Progenitor cell of endocrine pancreas (in vitro differentiated cells): ENCODE measurements around the gene HCN3. TPM values are rescaled to one million over a fixed set of nuclear protein-coding genes. Genes with fewer than 3 reads are reported as not detected.

ENCODE experiments used
- DNase-seq: peaks from one replicate; pipeline ENCODE4 v3.0.0; 2021; ENCODE audit warnings: low spot score; ENCODE audit not compliant: unreplicated experiment
- H3K27ac Mint-ChIP-seq: 2 replicates; pipeline ENCODE4 v1.8.0; 2021; ENCODE audit warnings: mild to moderate bottlenecking, moderate library complexity, mixed read lengths
- H3K27me3 Mint-ChIP-seq: 2 replicates; pipeline ENCODE4 v1.8.0; 2021; ENCODE audit warnings: mixed read lengths
- H3K36me3 Mint-ChIP-seq: 2 replicates; pipeline ENCODE4 v1.8.0; 2022; ENCODE audit warnings: mixed read lengths; ENCODE audit not compliant: insufficient read depth
- H3K4me1 Mint-ChIP-seq: 2 replicates; pipeline ENCODE4 v1.8.0; 2021; ENCODE audit warnings: low read depth, mixed read lengths
- H3K4me3 Mint-ChIP-seq: 2 replicates; pipeline ENCODE4 v1.8.0; 2021; ENCODE audit warnings: low read depth, mild to moderate bottlenecking, moderate library complexity, mixed read lengths
- H3K9me3 Mint-ChIP-seq: 2 replicates; pipeline ENCODE4 v1.8.0; 2021; ENCODE audit warnings: low read depth, mixed read lengths
- CTCF ChIP-seq: fragments of 200-600 bp; sonication (generic); IDR thresholded peaks from one replicate; pipeline ENCODE4 v1.5.0; 2021; ENCODE audit warnings: antibody characterized with exemption, mild to moderate bottlenecking; ENCODE audit not compliant: unreplicated experiment
- total RNA-seq: library from RNA; stranded (reverse); gene quantifications from 2 replicates; pipeline ENCODE4 v1.2.1, GENCODE V29; 2021

The HCN3 gene
- total RNA-seq, 1 donor from 2014 or later: 15.6 TPM

- Mint-ChIP-seq H3K27me3 (no peaks in the 10 kb centered on the region), H3K4me3 (peak overlapping the region; percentile 73), H3K36me3 (no peaks in the 10 kb centered on the region), H3K27ac (peak overlapping the region; percentile 62), H3K4me1 (peaks cover 9% of the 10 kb centered on the region), H3K9me3 (no peaks in the 10 kb centered on the region)
- TF ChIP-seq CTCF: peak; percentile 52
- peak; percentile 81 for DNase-seq
Measured at GRCh38 chr1:155277902-155278688, 832 bp downstream of the HCN3 start.

GRCh38 chr1:155278689-155279160, 1.5 kb downstream of the HCN3 start:
- no peaks in the 10 kb centered on the region for H3K9me3 Mint-ChIP-seq
- no peaks in the 10 kb centered on the region for H3K36me3 Mint-ChIP-seq
- H3K27ac Mint-ChIP-seq: peak overlapping the region; percentile 62
- peak overlapping the region; percentile 73 for H3K4me3 Mint-ChIP-seq
- no peaks in the 10 kb centered on the region for H3K27me3 Mint-ChIP-seq
- peak; percentile 9 for TF ChIP-seq CTCF
- no peak for DNase-seq
- peaks cover 7% of the 10 kb centered on the region for H3K4me1 Mint-ChIP-seq

GRCh38 chr1:155279268-155279667, 2.0 kb downstream of the HCN3 start:
- no peak for TF ChIP-seq CTCF
- Mint-ChIP-seq H3K27me3 (no peaks in the 10 kb centered on the region), H3K27ac (no peak overlapping the region), H3K4me1 (peaks cover 6% of the 10 kb centered on the region), H3K9me3 (no peaks in the 10 kb centered on the region), H3K36me3 (no peaks in the 10 kb centered on the region), H3K4me3 (no peak overlapping the region)
- DNase-seq: no peak

- no peaks in the 10 kb centered on the region for H3K36me3 Mint-ChIP-seq
- H3K9me3 Mint-ChIP-seq: no peaks in the 10 kb centered on the region
- no peak for TF ChIP-seq CTCF
- H3K27ac Mint-ChIP-seq: no peak overlapping the region
- peaks cover 6% of the 10 kb centered on the region for H3K4me1 Mint-ChIP-seq
- H3K4me3 Mint-ChIP-seq: no peak overlapping the region
- no peak for DNase-seq
- no peaks in the 10 kb centered on the region for H3K27me3 Mint-ChIP-seq
Measured at GRCh38 chr1:155282488-155283091, 5.3 kb downstream of the HCN3 start.

- Mint-ChIP-seq H3K36me3 (no peaks in the 10 kb centered on the region), H3K4me1 (no peaks in the 10 kb centered on the region), H3K27me3 (no peaks in the 10 kb centered on the region), H3K27ac (no peak overlapping the region), H3K9me3 (no peaks in the 10 kb centered on the region), H3K4me3 (no peak overlapping the region)
- no peak for TF ChIP-seq CTCF
- no peak for DNase-seq
Measured at GRCh38 chr1:155284476-155284875, 7.2 kb downstream of the HCN3 start.
